SH-SY5Y (cell line): ENCODE results near the gene HIF1A.

Experiments
- GATA2 ChIP-seq: IDR thresholded peaks from 2 replicates; pipeline ENCODE4 v1.6.1; 2011; ENCODE audit warnings: mild to moderate bottlenecking, low read depth, low read length
- GATA3 ChIP-seq: IDR thresholded peaks from 2 replicates; pipeline ENCODE4 v1.6.1; 2011; ENCODE audit warnings: low read depth, mild to moderate bottlenecking, low read length, moderate library complexity

The HIF1A gene

DNA sequence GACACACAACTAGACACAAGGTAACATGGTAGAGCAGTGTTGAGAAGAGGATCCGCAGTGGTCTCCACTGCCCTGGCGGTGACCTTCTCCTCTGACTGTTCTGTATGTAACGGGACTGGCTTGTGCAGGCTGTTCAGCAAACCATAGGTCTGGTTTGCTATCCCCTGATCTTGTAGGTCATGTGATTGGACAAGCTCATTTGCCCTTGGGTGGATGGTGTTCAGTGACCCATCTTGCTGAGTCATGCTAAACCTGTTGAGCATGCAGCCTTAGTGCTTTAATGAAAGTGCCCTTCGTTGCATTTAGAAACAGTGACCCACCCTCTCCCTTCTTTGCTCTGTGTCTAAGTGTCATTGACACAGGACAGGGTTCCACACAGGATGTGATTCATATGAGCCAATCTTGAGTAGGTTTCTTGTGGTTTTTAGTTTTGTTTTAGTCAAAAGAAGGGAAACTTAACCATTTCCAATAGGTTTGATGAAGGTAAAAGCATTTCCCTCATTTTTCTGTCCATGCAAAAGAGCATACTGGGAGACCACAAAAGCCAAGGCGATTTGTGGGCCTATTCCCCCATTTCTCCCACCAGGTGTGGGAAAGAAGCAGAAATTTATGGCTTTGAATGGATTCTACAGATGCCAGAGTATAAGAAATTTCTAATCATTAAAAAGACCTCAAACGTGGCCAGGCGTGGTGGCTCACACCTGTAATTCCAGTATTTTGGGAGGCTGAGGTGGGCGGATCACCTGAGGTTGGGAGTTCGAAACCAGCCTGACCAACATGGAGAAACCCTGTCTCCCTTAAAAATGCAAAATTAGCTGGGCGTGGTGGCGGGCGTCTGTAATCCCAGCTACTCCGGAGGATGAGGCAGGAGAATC is 32.6 kb upstream of the HIF1A start:
- TF ChIP-seq GATA2, result no peak
- no peak for TF ChIP-seq GATA3

DNA sequence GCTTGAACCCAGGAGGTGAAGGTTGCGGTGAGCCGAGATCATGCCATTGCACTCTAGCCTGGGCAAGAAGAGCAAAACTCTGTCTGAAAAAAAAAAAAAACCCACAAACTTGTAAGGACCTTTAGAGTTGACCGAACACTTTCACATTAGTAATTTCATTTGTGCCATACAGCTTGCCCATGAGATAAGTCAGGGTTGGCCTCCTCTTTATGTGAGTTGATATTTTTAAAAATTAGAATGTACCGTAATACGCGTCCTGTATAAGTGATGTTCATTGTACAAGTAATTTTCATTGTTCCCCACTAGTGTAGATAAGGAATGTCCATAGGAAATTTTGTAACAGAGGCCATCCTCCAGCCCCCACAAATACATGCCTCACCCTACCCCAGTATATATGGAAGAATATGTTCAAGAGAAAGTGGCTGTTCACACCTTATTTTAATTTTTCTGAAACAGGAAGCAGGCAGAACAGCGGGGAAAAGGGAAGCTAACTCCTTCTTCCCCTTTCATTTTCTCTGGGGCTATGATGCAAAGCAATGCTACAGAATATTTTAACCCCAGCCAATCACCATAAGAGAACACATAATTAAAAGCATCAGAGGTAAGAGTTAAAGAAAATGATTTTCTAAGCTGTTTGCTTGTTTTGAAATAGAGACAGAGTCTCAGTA is 31.9 kb upstream of the HIF1A start:
- TF ChIP-seq GATA3 (no peak), GATA2 (no peak)

DNA sequence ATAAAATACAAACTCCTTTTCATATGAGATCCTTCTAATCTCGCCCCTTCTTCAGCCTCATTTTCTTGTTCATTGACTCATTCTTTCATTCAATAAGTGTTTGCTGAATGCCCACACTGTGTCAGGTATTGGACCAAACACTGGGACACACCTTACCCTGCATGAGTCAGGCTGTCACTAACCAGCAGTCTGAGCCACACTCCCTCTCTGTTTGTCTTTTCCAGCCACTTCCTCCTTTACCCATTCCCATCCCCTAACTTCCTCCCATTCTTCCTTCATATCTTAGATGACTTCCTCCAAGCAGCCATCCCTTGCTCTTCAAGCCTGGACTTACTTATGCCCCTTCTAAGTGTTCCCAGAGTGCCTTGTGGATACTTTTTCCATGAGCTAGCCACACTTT is 27.0 kb upstream of the HIF1A start:
- TF ChIP-seq GATA3 (no peak), GATA2 (no peak)

DNA sequence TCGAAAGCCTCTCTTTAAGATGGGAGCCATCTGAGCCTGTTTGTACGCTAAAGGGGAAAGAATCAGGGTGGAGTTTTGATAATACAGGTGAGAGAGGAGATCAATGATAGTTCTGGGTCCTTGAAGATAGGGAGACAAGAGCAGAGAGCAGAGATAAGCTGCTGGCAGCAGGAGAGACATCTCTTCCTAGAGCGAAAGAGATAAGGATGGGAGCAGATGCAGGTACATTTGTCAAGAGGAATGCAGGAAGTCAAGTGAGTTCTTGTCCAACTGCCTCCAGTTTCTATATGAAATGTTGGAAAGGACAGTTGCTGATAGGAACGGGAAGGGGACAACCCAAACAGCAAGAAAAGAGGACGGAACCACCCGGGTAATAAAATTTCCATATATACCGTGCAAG is 24.7 kb upstream of the HIF1A start:
- TF ChIP-seq GATA3, result no peak
- TF ChIP-seq GATA2, result no peak

DNA sequence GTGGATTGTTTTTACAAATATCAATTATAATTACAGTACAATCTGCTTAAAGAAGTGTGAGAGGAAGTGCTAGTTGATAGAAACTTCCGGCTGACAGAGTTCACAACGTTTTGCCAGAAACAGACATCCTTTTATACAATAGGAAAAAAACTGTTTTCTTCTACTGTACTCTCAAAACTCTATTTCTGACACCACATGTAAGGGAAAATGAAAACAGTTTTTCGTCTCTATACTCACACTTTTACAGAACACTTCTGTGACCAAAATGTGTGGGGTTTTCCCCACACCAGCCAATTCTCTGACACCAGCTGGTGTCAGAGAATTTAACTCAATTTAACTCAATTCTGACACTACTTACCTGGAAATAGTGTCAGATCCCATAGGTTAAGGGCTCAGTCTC is 24.2 kb upstream of the HIF1A start:
- no peak for TF ChIP-seq GATA2
- TF ChIP-seq GATA3, result no peak

DNA sequence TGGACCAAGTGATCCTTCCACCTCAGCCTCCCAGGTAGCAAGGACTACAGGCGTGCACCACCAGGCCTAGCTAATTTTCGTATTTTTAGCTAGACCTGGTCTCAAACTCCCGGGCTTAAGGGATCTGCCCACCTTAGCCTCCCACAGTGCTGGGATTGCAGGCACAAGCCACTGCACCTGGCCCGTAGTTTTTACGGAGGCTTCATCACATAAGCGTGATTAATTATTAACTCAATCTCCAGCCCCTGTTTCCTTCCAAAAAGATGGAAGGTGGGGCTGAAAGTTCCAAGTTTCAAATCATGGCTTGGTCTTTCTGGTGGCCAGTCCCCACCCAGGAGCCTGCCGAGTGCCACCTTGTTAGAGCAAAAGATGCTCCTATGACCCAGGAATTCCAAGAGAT is 22.5 kb upstream of the HIF1A start:
- no peak for TF ChIP-seq GATA3
- no peak for TF ChIP-seq GATA2

DNA sequence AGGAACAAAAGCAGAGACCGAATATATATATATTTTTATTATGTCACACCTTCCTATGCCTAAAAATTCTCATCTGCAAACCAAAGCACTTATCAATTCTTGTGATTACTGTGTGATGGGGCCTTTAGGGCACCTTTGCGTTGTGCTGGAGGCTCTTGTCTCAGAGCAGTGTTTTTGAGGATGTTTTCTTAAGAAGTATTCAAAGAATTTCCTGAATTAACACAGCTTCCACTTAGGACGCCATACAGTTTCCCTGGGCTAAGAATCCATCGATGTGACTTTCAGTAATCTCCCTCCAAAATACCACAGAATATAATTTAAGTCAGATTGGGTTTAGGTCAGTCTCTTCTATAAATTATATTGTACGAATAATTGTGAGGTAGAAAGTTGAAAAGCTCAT is 22.0 kb upstream of the HIF1A start:
- TF ChIP-seq GATA2, result no peak
- no peak for TF ChIP-seq GATA3

DNA sequence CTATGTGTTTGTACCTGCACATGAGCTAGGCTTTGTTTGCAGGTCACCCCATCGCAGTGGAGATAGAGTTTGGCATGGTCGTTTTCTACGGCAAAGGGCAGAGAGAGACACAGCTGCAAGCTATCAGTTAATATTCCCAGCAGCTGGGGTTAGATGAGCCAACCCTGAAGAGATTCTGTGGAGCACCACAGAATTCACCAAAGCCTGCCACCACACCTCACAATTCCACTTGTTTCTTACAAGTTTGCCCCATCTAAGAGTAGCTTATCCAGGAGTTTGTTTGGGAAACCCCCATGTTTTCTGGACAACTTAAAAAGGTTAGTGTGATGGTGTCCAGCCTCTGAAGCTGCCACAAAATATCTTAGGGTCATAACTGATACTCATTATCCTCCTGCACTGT is 20.0 kb upstream of the HIF1A start:
- no peak for TF ChIP-seq GATA3
- no peak for TF ChIP-seq GATA2

DNA sequence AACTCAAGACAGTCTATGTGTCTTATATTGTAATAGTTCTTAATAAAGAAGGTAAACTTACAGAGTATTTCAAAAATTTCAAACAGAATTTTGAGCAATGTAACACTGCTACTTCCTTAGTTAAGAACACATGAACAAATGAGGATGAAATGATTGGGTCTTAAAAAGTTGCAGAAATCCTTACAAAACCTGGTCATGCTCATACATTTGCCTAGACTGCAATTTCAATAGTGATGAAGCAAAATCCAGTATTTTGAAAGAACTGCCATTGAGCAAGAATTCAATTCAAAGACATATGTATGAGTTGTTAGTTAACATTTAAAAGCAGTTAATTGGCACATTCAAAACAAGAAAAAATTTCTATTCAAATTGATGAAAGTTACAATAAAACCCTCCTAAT is 17.8 kb upstream of the HIF1A start:
- TF ChIP-seq GATA3, result no peak
- TF ChIP-seq GATA2, result no peak

DNA sequence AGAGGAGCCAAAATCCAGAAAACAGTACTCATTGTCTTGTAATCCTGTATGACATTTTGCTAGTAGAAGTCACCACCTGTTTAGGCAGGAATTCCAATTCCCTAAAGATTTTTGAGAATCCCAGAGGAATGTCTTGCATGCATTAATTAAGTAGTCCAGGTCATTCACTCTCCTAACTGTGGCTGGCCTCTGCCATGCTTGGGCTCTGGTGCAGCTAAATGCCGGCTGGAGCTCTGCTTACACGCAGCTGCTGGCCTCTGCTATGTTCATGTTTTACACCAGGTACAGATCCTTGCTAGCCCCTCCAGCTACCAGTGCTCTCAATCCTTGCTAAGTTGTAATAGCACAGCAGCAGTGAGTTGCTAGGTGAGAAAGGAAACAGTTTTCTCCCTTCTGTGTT is 16.3 kb upstream of the HIF1A start:
- TF ChIP-seq GATA3 (no peak), GATA2 (no peak)

DNA sequence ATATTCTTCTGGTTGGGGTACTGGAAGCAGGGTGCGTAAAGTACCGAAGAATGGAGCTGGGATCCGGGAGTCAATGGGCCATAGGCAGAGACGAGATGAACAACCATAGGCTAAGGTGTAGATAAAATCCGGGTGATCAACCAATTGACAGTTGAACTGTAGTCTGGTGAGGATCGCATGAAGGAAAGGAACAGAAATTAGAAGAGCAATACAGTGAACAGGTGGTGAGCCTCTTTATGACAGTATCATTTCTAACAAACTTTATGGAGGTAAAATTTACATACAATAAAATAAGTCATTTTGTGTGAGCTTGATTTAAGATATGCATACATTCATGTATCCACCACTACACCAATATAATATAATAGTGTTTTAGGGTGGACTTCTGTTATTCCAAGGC is 13.9 kb upstream of the HIF1A start:
- no peak for TF ChIP-seq GATA3
- no peak for TF ChIP-seq GATA2

DNA sequence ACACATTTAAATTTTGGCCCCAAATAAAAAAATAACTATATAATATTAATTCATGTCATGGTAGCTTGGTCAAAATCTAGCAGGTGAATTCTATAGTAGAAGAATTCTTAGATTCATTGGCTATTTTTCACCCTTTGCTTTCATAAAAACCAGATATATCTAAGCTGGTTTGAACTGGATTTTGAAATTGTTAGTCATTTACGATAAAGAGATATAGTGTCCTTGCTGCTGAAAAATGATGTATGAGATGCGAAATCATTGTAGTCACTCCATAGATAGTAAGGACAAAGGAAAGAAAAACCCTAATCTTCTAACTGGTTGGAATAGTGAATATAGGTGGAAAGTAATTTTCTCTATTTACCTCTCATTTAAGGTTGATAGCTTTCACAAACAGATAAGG is 12.2 kb upstream of the HIF1A start:
- TF ChIP-seq GATA2 (no peak), GATA3 (no peak)

DNA sequence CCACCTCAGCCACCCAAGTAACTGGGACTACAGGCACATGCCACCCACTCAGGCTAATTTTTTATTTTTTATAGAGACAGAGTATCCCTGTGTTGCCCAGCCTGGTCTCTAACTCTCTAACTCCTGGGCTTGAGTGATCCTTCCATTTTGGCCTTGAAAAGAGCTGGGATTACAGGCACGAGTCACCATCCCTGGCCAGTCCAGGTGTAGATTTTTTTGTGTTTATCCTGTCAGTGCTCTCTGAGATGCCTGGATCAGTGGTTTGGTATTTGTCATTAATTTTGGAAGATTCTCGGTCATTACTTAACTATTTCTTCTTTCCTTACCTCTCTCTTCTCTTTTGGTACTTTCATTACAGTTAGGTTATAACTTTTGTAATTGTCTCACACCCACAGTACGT is 5.3 kb upstream of the HIF1A start:
- TF ChIP-seq GATA2 (no peak), GATA3 (no peak)

DNA sequence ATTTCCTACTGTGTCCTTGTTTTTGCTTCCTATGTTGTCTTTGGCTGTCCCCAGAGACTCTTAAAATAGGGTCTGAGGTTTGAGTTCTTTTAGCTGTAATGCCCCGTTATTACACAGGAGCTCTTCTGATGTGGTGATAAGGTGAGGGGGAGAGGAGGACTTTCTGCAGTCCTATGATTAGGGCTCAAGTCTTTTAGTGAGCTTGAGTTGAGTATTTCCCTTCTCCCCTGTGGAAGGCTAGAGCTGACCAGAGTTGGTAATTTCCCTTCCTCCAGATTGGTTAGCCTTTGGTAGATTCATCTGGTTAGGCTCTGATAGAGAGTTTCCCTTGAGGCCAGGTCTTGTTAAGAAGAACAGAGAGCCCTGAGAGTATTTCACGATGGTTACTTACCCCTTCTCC is 4.3 kb upstream of the HIF1A start:
- no peak for TF ChIP-seq GATA3
- TF ChIP-seq GATA2, result no peak

DNA sequence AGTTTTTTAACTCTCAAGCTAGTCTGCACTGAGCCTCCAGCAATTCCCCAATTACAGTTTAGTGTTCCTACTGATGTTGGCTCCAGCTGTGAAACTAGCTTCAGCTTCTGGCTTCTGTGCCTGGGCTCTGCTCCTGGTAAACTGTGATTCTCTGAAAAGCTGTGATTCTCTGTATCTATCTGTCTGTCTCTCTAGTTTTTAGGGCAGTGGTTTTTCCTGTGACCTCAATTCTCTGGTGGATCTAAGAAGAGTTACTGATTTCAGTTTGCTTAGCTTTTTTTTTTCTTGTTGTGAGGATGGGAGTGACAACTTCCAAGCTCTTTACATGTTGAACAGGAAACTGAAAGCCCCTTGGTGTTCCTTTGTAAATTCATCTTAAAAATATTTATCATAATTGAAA is 3.8 kb upstream of the HIF1A start:
- no peak for TF ChIP-seq GATA2
- TF ChIP-seq GATA3, result no peak

DNA sequence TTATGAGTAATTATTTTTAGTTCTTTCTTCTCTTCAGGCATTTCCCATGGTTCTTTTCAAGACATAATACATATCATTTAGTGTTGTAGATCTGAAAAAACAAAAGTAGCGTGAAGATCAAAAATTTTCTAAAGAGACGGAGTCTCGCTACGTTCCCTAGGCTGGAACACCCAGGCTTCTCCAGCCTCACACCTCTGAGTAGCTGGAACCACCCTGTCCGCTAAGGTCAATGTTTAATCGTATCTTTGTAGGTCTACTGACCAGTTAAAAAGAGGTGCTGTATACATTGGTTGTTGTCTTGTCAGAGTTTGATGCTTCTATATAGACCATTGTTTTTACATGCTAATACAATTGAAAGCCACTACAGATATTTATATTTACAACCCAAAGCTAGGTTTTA is 1.3 kb upstream of the HIF1A start:
- no peak for TF ChIP-seq GATA2
- TF ChIP-seq GATA3, result no peak
